Heart left ventricle (tissue), 13 donors: ENCODE data around the gene CDH10.

ENCODE experiments used
- CTCF ChIP-seq, 12 donors: fragments of 200-600 bp; sonication (generic) in 4 of 12; IDR thresholded peaks; one replicate each; pipeline versions ENCODE4 v1.5.0 to v1.8.0; 2018 to 2022; ENCODE audit warnings: antibody characterized with exemption in 12 of 12, mild to moderate bottlenecking in 5 of 12
- POLR2A ChIP-seq, 2 donors: fragments of 450-650 bp; IDR thresholded peaks; one replicate each; pipeline ENCODE4 v1.6.1; 2017; ENCODE audit warnings: antibody characterized with exemption in 2 of 2, mild to moderate bottlenecking in 2 of 2, moderate library complexity in 2 of 2
- donor health status: ischemic (EF 13 %, LVEDD 7.1; RV severe dilation, severe dysfunction).
- donor health status: DM: no; HTN: yes; CAD: no.
- donor health status: DM: no; HTN: no; CAD: no.
- donor health status: ischemic (EF 25% LVEDD 6.9; RV normal size, moderate dysfunction).
- donor health status: ischemic (EF 25% LVEDD 5.7; RV mildly dilated, moderate dysfunction).
- donor health status: ischemic (EF 35%, LVEDD 5.7; RV mildly dilated, moderate dysfunction).
- donor health status: nonischemic (EF 11% LVEDD 7.7; RV severe dilation, severe dysfunction).
- donor health status: DM: yes; HTN: yes; CAD: no.
- donor health status: PGD.
- donor health status: ischemic (EF 29% LVEDD 5.4; RV normal size, mild dysfunction).
- donor health status: nonischemic (EF 23%, LVEDD 6.1; RV moderate dilation, normal function).

- TF ChIP-seq CTCF (IDR thresholded peaks at IDR 0.05), result no peak
- no peak for TF ChIP-seq POLR2A (IDR thresholded peaks at IDR 0.05)
These were observed 49.4 kb downstream of the CDH10 start for GRCh38 chr5:24595329-24595728.
